Fibroblast of skin of left quadriceps (primary cell): ENCODE data around the gene MROH2A.
"Not testable (repeated sequence)": the region's sequence is repeated elsewhere in the genome, so short reads cannot be mapped to it uniquely, and the experiment has no call there.

Source experiments
- DNase-seq, 2 experiments: peaks; one replicate each; pipeline ENCODE4 v3.0.0-alpha.2; 2013; ENCODE audit warnings: low read depth in 2 of 2

The MROH2A gene

GRCh38 chr2:233856184-233856583 lies 78.1 kb downstream of the MROH2A start:
- DNase-seq = no peak

- DNase-seq = no peak
Observed at GRCh38 chr2:233857511-233858141, 79.5 kb downstream of the MROH2A start.

GRCh38 chr2:233858331-233858730 lies 80.2 kb downstream of the MROH2A start:
- DNase-seq = no peak

GRCh38 chr2:233862261-233862768 lies 84.2 kb downstream of the MROH2A start:
- DNase-seq = no peak

DNA sequence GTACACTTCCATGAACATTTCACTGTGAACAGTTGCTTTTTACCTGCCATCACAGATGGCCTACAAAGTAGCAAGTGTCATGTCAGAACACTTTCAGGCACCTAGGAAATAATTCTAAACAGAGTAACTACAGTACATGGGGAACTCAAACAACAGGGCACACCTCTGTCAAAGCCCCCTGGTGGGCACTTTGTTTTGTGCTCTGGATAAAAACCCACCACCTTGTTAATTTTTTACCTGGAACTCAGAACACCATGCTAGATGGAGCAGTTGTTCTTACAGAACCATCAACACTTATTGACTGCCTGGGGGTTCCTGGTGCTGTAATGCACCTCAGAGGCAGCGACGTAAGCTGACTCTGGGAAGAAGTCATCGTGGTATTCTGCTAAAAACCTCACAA lies 87.7 kb downstream of the MROH2A start:
- no peak for DNase-seq

DNA sequence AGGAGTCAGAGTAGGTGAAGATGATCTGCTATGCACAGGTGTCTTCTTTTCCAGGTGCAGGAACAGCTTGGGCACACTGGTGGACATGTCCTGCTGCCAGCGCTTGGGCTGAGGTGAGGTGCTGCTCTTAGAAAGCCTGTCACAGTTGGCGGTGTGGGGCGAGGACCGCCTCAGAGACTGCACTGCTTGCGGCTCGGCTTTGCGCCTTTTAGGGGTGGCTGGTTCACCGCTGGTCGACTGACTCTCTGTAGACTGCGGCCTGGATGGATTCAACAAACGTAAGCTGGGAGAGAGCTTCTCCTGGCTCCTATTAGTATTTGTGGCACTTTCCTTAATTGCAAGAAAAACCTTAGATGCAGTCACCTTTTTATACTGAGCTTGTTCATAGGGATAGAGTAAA lies 88.3 kb downstream of the MROH2A start:
- no peak for DNase-seq

- DNase-seq = peak; percentile 27 to 33
Observed at GRCh38 chr2:233867993-233868532, 89.9 kb downstream of the MROH2A start, which contains the start of gene MSL3B. MSL3B (minus strand) TSS chr2:233868386.

DNA sequence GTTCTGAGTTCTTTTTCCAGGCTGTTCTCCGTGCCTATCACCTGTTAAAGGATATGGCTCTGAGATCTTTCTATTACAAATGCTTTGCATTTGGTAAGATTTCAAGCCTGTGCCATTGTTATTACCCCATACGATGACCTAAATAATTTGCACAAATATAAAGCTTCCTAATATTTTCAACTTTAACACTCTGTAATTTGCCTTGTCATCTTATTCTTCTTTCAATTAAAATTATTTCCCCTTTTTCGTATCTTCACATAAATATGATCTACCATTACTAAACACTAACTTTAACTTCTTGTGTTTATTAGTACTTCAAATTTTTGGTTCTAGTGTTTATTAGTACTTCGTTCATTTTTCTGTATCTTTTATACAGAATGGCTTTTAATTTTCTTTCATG lies 93.3 kb downstream of the MROH2A start:
- no peak for DNase-seq

DNA sequence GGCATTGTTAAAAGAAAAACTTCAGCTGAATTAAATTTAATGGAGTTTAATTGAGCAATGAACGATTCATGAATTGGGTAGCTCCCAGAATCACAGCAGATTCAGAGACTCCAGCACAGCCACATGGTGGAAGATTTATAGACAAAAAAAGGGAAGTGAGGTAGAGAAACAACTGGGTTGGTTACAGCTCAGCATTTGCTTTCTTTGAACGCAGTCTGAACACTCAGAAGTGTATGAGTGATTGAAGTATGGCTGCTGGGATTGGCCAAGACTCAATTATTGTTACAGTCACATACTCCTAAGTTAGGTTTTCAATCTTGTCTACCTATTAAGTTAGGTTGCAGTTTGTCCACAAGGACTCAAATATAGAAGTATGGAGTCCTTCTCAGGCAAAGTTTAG lies 94.0 kb downstream of the MROH2A start:
- DNase-seq = not testable (repeated sequence)

GRCh38 chr2:233882353-233882752 lies 104.2 kb downstream of the MROH2A start:
- DNase-seq = no peak
